Inferior parietal cortex (tissue), 1 donor: ENCODE data around the gene ARAP3.
"Not testable (repeated sequence)": the region's sequence is repeated elsewhere in the genome, so short reads cannot be mapped to it uniquely, and the experiment has no call there.

ENCODE experiments used
- DNase-seq: peaks from one replicate; pipeline ENCODE4 v3.0.0-alpha.2; 2016; ENCODE audit errors: extremely low spot score

Gene ARAP3

GRCh38 chr5:141681695-141682641 lies at the start of gene ARAP3:
TSS of gene ARAP3 (minus strand) at chr5:141682230. CDS start at chr5:141680486, 1,744 bp downstream.
- no peak for DNase-seq

- DNase-seq, result no peak
Observed at GRCh38 chr5:141729387-141730006, 47.5 kb upstream of the ARAP3 start.

- no peak for DNase-seq
Observed at GRCh38 chr5:141725891-141726290, 43.9 kb upstream of the ARAP3 start.

DNA sequence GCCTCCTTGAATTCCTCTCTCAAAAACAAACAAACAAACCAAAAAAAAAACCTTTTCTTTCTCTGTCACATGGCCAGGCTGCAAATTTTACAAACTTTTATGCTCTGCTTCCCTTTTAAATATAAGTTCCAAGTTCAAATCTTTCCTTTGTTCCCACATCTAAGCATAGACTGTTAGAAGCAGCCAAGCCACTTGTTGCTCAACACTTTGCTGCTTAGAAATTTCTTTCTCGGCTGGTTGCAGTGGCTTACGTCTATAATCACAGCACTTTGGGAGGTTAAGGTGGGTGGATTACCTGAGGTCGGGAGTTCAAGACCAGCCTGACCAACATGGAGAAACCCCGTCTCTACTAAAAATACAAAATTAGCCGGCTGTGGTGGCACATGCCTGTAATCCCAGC lies 43.1 kb upstream of the ARAP3 start:
- not testable (repeated sequence) for DNase-seq

- DNase-seq, result no peak
Observed at GRCh38 chr5:141722266-141722665, 40.2 kb upstream of the ARAP3 start.

DNA sequence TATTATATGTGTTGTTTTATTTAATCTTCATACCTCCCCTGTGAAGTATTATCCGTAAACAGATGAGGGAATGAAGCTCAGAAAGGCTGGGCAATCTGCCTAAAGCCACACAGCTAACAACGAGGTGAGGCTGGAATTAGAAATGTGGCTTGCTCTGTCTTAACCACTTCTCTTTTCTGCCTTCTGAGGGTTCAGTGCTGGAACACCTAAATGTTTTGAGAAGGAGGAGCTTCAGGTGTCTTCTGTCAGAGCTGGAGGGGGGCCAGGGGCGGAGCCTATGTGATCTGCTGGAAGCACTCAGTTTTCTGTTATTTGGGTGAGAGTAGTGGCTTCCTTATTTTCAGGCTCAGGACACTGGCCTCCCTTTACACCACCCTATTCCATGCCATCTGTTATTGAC lies 35.0 kb upstream of the ARAP3 start:
- DNase-seq, result no peak

DNA sequence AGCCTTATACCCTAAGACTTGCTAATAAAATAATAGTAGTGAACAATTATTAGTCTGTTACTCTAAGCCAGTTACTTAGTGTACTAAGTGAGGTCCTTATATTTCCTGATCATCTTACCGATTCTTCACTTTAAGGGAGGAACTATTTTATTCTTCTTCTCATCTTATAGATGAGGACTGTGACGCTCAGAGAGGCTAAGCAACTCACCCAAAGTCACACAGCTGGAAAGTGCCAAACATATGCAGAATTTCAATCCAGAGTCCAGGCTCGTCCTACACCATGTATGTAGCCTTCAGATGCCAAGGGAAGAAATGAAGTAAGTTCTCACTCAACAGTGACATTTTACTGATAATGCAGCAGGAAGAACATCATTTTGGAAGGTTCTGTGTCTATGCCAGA lies 34.4 kb upstream of the ARAP3 start:
- DNase-seq, result no peak

DNA sequence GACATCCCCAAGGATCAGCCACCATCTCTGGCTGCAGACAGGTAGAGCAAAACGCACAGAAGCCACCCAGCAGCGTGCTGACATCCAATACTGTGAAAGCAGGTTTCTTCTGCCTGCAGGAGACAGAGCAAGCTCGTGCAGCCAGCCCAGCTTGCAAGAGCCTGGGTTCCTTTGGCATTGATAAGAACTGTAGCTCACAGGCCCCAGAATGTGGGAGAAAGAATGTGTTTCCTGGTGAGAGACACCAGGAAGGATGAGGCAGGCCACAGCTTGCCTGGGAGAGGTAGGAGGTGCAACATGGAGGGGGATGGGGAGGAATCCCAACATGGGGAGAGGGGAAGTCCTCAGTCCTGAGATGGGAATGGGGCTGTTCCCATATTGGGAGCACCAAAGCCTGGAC lies 34.0 kb upstream of the ARAP3 start:
- no peak for DNase-seq

GRCh38 chr5:141715346-141715905 lies 33.4 kb upstream of the ARAP3 start:
- DNase-seq, result no peak

GRCh38 chr5:141714542-141715310 lies 32.7 kb upstream of the ARAP3 start:
- DNase-seq, result no peak

DNA sequence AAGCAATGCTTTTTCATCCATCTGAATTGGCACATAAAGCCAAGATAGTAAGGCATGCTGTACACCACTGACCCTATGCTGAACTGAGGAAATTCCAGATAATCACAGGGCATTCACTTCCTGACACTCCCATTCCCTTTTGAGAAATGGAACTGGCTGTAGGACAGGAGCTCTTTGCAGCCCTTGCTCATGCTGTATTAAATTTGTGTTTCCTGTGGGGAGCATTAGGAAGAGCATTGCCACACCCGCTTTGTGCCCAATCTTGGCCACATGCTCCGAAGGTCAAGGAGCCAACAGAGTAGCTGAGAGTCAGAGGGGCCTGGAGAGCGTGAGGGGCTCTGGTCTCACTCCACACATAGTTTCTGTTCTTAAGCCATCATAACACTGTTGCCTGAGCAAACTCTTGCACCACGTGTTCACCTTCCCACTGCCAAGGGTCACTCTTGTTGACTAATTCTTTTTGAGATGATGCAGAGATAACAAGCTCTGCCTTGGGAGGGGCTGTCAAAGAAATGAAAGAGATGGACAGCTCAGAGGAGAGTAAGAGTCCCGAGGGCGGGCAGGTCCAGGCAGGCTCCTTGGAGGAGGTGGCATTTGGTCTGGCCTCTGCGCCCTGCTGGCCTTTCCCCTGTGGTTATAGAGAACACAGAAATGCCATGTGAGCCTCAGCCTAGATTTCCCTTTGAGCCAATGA lies 31.7 kb upstream of the ARAP3 start:
- no peak for DNase-seq

GRCh38 chr5:141711687-141712086 lies 29.7 kb upstream of the ARAP3 start:
- no peak for DNase-seq

- no peak for DNase-seq
Observed at GRCh38 chr5:141709699-141710267, 27.8 kb upstream of the ARAP3 start.

DNA sequence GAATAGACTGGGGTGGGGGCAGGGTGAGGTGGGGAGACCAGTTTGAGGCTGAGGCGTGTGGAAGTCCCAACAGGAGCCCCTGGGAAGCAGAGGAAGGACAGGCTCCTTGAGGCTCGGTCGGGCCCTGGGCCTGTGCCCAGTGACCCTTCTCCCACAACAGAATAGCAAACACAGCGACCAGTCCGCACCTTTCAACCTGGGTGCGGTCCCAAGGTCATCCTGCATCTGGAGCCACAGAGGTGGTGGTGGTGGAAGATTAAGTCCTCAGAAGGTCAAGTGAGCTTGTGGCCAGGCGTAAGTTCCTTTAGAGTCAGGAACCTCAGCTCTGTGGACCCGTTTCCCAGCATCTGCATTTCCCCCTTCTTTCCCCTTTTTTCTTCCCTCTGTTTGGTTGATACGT lies 26.0 kb upstream of the ARAP3 start:
- no peak for DNase-seq

DNA sequence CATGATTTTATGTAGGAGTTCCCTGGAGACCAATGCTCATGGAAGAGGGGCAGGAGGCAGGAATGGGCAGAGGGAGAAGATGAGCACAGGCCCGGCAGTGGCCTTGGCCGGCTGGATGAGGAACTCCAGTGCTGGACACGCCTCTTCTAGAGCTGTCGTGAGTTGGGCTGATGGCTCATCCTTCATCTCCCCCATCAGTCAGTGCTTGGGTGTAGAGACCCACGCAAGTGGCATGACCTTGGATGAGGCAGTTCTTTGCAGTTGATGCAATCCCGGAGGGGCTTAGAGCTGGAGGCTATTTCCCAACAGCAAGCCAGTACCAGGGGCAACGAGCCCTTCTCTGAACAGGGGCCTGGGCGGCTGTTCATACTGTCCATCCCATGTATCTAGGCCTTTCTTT lies 25.5 kb upstream of the ARAP3 start:
- DNase-seq, result no peak

GRCh38 chr5:141706121-141706520 lies 24.1 kb upstream of the ARAP3 start:
- no peak for DNase-seq

GRCh38 chr5:141705469-141705868 lies 23.4 kb upstream of the ARAP3 start:
- DNase-seq, result no peak

DNA sequence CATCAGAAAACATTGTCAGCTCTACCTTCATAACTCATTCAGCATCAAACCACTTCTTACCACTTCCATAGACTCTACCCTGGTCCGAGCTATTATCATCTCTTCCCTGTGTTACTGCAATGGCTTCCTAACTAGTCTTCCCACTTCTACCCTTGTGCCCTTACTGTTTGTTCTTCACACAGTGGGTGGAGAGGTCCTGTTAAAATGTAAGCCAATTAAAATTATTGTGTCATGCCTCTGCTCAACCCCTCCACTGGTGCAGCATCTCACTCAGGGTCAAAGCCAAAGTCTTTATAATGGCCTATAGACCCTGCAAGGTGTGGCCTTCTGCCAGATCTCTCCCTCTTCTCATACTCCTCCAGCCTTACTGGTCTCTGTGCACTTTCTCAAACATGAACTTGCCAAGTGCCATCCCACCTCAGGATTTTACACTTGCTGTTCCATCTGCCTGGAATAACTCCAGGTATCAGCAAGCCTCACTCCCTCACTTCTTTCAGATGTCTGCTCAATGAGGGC lies 22.8 kb upstream of the ARAP3 start:
- no peak for DNase-seq

GRCh38 chr5:141703133-141703561 lies 21.1 kb upstream of the ARAP3 start:
- no peak for DNase-seq

DNA sequence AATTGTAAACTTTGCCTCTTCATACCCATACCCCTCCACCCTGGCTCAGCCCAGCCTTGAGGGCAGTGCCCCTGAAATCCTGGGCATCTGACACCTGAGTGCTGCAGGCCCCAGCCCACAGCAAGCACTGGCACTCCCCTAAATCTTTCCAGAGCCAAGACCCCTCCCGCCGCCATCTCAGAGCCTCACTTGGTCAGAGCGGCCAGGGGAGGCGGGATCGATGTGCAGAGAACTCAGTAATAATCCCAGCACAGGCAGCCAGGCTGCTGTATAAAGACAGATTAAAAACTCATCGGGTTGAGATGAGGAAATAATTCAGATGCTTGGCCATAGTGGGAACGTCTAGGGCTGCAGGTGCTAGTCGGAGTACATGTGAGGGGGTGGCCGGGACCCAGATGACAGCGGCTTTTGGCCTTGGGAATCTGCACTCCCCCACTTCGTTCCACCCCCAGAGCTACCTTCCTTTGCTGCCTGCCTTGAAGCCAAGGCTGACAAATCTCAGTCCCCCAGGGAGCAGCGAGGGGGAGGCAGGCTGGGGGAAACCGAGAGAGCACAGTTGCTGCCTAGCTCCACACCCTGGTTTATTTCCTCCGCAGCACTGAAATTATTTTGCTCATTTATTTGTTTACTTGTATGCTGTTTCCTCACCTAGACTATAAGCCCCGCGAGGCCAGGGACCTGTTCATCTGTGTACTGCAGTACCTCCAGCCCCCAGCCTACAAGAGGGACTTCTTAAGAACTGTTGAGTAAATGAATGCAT lies 19.5 kb upstream of the ARAP3 start:
- no peak for DNase-seq
